Activated naive CD8-positive, alpha-beta T cell (primary cell): ENCODE measurements around the gene APLP2.

ENCODE experiments used
- H3K27ac Mint-ChIP-seq: one replicate; pipeline ENCODE4 v1.8.0; 2021; ENCODE audit warnings: mixed read lengths
- H3K27me3 Mint-ChIP-seq: one replicate; pipeline ENCODE4 v1.8.0; 2021; ENCODE audit warnings: mixed read lengths
- H3K36me3 Mint-ChIP-seq: one replicate; pipeline ENCODE4 v1.8.0; 2021; ENCODE audit warnings: mixed read lengths
- H3K4me1 Mint-ChIP-seq: one replicate; pipeline ENCODE4 v1.8.0; 2021; ENCODE audit warnings: low read depth, mixed read lengths
- H3K4me3 Mint-ChIP-seq: one replicate; pipeline ENCODE4 v1.8.0; 2021; ENCODE audit warnings: mild to moderate bottlenecking, mixed read lengths
- H3K9me3 Mint-ChIP-seq: one replicate; pipeline ENCODE4 v1.8.0; 2021; ENCODE audit warnings: low read depth, mixed read lengths

APLP2 gene

GRCh38 chr11:130148796-130149326 lies 79.2 kb downstream of the APLP2 start:
- Mint-ChIP-seq H3K27ac (no peak overlapping the region), H3K9me3 (no peaks in the 10 kb centered on the region), H3K4me3 (no peak overlapping the region), H3K36me3 (no peaks in the 10 kb centered on the region), H3K4me1 (peaks cover 11% of the 10 kb centered on the region), H3K27me3 (no peaks in the 10 kb centered on the region)

DNA sequence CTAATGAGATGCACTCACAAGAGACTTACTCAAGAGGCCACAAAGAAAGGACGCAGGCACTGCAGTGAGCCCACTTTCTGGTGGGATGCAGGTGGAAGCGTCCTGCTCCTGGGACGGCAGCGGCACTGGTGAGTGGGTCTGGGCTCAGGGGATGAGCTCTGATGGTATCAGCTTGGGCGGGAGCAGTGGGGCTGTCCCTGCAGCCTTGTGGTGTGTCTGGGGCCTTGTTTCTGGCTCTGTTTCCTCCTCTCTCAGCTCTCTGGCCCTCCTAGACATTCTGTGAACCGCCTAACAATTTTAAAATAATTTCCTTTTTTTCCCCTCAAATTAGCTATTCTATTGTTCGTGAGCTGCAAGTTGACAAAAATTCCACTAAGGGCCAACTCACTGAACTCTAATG lies 81.1 kb downstream of the APLP2 start:
- H3K4me1 Mint-ChIP-seq, result peaks cover 11% of the 10 kb centered on the region
- no peak overlapping the region for H3K4me3 Mint-ChIP-seq
- H3K36me3 Mint-ChIP-seq, result no peaks in the 10 kb centered on the region
- H3K27me3 Mint-ChIP-seq, result no peaks in the 10 kb centered on the region
- no peak overlapping the region for H3K27ac Mint-ChIP-seq
- no peaks in the 10 kb centered on the region for H3K9me3 Mint-ChIP-seq

DNA sequence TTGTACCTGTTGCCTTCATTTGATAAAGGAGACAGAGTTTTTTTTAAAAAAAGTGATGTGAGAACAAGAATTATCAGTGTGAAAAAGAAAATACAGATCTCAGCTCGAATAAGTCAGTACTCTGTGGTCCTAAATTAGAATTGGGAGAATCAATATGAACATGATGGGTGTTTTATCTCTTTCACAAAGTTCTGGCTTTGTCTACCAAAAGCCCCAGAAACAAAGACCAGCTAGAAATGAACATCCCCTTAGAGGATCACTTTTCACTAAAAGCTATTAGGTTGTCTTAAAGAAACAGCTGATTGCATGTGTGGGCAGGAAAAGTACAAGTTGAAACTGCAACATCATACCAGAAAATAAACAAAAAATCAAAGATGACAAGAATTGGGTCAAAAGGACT lies 81.5 kb downstream of the APLP2 start:
- H3K9me3 Mint-ChIP-seq, result no peaks in the 10 kb centered on the region
- H3K36me3 Mint-ChIP-seq, result no peaks in the 10 kb centered on the region
- H3K4me1 Mint-ChIP-seq, result peaks cover 11% of the 10 kb centered on the region
- no peak overlapping the region for H3K27ac Mint-ChIP-seq
- no peaks in the 10 kb centered on the region for H3K27me3 Mint-ChIP-seq
- H3K4me3 Mint-ChIP-seq, result no peak overlapping the region

DNA sequence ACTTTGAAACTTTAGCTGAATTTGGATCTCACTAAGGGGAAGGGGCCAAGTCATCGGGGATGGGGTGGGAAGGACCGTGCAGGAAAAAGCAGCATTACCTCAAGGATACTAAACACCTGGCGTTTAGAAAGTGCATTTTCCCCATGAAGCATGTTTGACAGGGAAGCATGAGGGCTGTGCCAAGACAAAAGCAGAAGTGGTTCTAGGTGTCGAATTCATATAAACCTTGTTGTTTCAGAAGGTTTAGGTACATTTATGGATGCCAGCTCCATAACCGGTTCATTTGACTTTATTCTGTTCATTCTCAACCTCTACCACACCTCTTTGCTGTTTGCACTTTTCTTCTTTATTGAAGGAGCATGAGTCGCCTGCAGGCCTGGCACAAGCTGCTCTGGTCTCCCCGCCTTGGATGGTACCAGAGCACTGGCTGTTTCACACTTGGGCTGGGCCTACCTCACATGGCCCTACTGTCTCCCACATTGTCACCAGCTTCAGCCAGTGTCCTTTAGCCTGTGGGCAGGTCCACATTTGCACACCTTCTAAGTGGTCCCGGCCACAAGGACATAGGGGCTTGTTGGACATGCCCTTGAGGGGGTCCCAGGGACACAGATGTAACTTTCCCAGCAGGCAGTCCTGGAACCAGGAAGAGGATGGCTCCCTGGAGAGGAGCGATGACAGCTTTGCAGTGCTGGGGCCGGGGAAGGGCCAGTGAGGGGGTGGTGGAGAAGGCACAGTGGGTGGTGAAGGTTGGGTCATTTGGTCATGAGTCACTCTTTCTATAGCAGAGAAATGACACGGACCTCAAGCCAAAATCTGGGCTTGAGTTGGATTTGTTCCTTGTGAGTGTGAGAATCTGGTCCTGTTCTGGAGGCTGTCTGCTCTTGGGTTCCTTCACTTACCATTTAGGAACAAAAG lies 86.7 kb downstream of the APLP2 start:
- Mint-ChIP-seq H3K9me3 (no peaks in the 10 kb centered on the region), H3K27me3 (peaks cover 20% of the 10 kb centered on the region), H3K36me3 (no peaks in the 10 kb centered on the region), H3K4me3 (no peak overlapping the region), H3K4me1 (peaks cover 8% of the 10 kb centered on the region), H3K27ac (no peak overlapping the region)

- Mint-ChIP-seq H3K27me3 (peaks cover 24% of the 10 kb centered on the region), H3K36me3 (no peaks in the 10 kb centered on the region), H3K27ac (no peak overlapping the region), H3K4me3 (no peak overlapping the region), H3K4me1 (peaks cover 8% of the 10 kb centered on the region), H3K9me3 (no peaks in the 10 kb centered on the region)
Measured at GRCh38 chr11:130157101-130157500, 87.4 kb downstream of the APLP2 start.

- H3K36me3 Mint-ChIP-seq, result no peaks in the 10 kb centered on the region
- H3K4me3 Mint-ChIP-seq, result no peak overlapping the region
- H3K9me3 Mint-ChIP-seq, result no peaks in the 10 kb centered on the region
- peaks cover 27% of the 10 kb centered on the region for H3K27me3 Mint-ChIP-seq
- H3K27ac Mint-ChIP-seq, result no peak overlapping the region
- peaks cover 8% of the 10 kb centered on the region for H3K4me1 Mint-ChIP-seq
Measured at GRCh38 chr11:130157840-130158239, 88.1 kb downstream of the APLP2 start.

DNA sequence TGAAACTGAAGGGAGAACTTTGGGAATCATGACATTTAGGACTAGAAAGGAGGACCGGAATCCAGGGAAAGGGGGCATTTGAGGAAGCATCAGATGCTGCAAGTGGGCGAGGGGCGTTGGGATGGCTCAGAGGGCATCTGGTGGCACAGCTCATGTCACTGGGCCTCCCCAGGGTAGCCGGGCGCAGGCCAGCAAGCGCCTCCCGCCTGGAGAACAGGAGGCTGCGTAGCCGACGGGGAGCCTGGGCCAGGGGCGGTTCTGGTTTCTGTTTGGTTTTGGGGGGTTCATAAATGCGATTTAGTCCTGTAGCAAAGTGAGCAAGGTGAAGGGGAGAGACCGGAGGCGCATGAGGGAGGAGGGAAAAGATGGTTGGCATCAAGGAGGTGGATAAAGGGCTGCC lies 89.4 kb downstream of the APLP2 start:
- Mint-ChIP-seq H3K4me1 (peaks cover 8% of the 10 kb centered on the region), H3K27ac (no peak overlapping the region), H3K9me3 (no peaks in the 10 kb centered on the region), H3K36me3 (no peaks in the 10 kb centered on the region), H3K4me3 (peak overlapping the region; percentile 38), H3K27me3 (peaks cover 31% of the 10 kb centered on the region)

DNA sequence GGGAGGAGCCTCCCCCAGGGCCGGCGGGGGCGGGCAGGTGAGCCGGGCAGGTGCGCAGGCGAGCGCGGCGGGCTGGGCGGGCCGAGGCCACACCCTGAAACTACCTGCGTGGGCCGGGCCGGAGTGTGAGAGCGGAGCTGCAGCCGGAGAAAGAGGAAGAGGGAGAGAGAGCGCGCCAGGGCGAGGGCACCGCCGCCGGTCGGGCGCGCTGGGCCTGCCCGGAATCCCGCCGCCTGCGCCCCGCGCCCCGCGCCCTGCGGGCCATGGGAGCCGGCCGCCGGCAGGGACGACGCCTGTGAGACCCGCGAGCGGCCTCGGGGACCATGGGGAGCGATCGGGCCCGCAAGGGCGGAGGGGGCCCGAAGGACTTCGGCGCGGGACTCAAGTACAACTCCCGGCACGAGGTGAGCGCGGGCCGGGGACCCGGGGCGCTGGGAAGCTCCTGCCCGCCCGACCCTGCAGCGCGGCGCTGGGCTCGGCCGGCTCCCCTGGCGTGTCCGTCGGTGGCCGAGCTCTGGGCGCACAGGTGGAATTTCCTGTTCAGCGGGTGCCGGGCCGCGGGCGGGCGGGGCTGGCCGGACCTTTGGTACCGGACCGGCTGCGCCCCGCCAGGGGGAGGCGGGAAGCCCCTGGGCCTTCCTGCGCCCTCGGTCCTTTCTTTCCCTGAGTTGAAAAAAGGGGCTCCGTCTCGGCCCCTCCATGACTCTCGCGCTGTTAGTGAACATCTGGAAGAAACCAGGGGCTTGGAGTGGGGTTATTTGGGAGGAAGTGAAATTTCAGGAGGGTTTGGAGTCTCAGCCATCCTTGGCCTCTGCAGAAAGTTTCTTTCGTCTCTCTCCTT lies 90.2 kb downstream of the APLP2 start, which contains the start of gene ST14:
Gene ST14 (plus strand): TSS at position 126 of the 841 bp plus-strand sequence. CDS start 198 bp downstream, at position 324.
- H3K4me3 Mint-ChIP-seq, result peak within 1 kb of the TSS; percentile 58
- H3K27me3 Mint-ChIP-seq, result peaks cover 32% of the 10 kb centered on the region
- H3K27ac Mint-ChIP-seq, result no peak within 1 kb of the TSS
- H3K36me3 Mint-ChIP-seq, result no peaks in the 10 kb centered on the region
- peaks cover 8% of the 10 kb centered on the region for H3K4me1 Mint-ChIP-seq
- H3K9me3 Mint-ChIP-seq, result no peaks in the 10 kb centered on the region

GRCh38 chr11:130160498-130161155 lies 90.9 kb downstream of the APLP2 start:
- H3K27me3 Mint-ChIP-seq, result peaks cover 39% of the 10 kb centered on the region
- peak overlapping the region; percentile 58 for H3K4me3 Mint-ChIP-seq
- H3K9me3 Mint-ChIP-seq, result no peaks in the 10 kb centered on the region
- H3K4me1 Mint-ChIP-seq, result peaks cover 8% of the 10 kb centered on the region
- no peak overlapping the region for H3K27ac Mint-ChIP-seq
- H3K36me3 Mint-ChIP-seq, result no peaks in the 10 kb centered on the region

- no peak overlapping the region for H3K27ac Mint-ChIP-seq
- no peaks in the 10 kb centered on the region for H3K9me3 Mint-ChIP-seq
- H3K4me1 Mint-ChIP-seq, result peaks cover 8% of the 10 kb centered on the region
- H3K36me3 Mint-ChIP-seq, result no peaks in the 10 kb centered on the region
- peaks cover 44% of the 10 kb centered on the region for H3K27me3 Mint-ChIP-seq
- no peak overlapping the region for H3K4me3 Mint-ChIP-seq
Measured at GRCh38 chr11:130161441-130162145, 91.9 kb downstream of the APLP2 start.

GRCh38 chr11:130162733-130163132 lies 93.0 kb downstream of the APLP2 start:
- Mint-ChIP-seq H3K36me3 (no peaks in the 10 kb centered on the region), H3K9me3 (no peaks in the 10 kb centered on the region), H3K27ac (no peak overlapping the region), H3K27me3 (peaks cover 41% of the 10 kb centered on the region), H3K4me3 (no peak overlapping the region), H3K4me1 (peaks cover 8% of the 10 kb centered on the region)

DNA sequence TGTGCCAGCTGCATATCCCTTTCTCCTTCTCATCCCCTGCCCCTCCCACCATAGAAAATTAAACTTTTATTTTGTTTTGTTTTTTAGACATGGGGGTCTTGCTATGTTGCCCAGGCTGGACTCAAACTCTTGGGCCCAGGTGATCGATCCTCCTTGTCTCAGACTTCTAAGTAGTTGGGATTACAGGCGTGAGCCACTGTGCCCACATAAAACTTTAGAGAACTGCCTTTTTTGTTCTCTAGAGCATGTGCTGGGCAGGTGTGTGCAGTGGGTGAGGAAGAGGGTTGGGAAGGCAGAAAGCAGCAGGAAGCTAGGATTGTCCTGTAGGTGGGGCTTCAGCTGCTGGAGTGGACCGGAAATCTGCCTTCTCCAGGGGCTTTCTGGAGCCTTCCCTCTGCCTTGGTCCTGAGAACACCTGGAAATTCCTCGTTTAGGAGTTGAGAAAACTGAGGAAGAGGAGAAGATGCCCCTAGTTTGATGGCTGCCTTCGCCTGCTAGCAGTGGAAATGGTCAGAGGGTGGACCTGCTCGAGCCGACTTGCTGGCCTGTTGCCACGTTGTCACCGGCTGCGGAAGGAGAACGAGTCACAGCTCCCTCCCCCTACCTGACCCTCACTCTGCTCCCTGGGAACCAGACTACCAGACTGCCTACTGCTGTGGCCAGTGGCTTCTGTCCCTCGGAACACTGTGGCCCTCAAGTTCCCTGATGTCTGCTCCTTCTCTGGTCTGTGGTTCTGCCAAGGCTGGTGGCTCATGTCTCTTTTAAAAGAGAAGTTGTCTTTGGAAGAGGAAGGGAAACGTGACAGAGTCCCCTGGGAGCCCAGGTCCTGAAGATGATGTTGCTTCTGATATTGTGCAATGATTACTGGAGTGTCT lies 93.9 kb downstream of the APLP2 start:
- H3K9me3 Mint-ChIP-seq, result no peaks in the 10 kb centered on the region
- H3K27me3 Mint-ChIP-seq, result peaks cover 39% of the 10 kb centered on the region
- no peak overlapping the region for H3K4me3 Mint-ChIP-seq
- peaks cover 8% of the 10 kb centered on the region for H3K4me1 Mint-ChIP-seq
- no peak overlapping the region for H3K27ac Mint-ChIP-seq
- no peaks in the 10 kb centered on the region for H3K36me3 Mint-ChIP-seq

DNA sequence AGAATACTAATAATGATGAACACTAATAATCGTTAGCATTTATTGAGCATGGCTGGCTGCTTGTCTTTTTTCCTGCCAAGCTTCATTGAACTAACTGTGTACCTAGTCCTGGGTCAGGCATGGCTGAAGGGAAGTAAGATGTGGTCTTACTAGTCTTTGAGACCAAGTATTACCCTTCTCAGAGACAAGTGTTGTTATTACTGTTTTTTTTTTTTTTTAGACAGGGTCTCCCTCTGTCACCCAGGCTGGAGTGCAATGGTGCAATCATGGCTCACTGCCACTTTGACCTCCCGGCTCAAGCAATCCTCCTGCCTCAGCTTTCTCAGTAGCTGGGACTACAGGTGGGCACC lies 94.5 kb downstream of the APLP2 start:
- Mint-ChIP-seq H3K27ac (no peak overlapping the region), H3K4me3 (no peak overlapping the region), H3K4me1 (peaks cover 5% of the 10 kb centered on the region), H3K27me3 (peaks cover 34% of the 10 kb centered on the region), H3K36me3 (no peaks in the 10 kb centered on the region), H3K9me3 (no peaks in the 10 kb centered on the region)
